IMR-90 (cell line): ENCODE measurements around the gene C6orf52. TPM values are rescaled to one million over a fixed set of nuclear protein-coding genes. Genes with fewer than 3 reads are reported as not detected.

Experiments
- ATAC-seq: fragments of 200-7000 bp; cut with Tn5 transposase; 2 replicates; pipeline ENCODE4 v1.9.1; 2020; ENCODE audit warnings: low read depth, mild to moderate bottlenecking, moderate library complexity
- BruUV-seq: library from RNA; stranded (reverse); fragments of 400-500 nt; replicated peaks from 2 replicates; lab custom pipeline; 2021; lab: Mats Ljungman, UMichigan
- CTCF ChIA-PET: fragments of 300-600 bp; formaldehyde crosslinking; extraction: SDS; loops from one replicate; lab custom pipeline; 2021; ENCODE audit warnings: antibody characterized with exemption; lab: Yijun Ruan, JAX
- POLR2A ChIA-PET: fragments of 300-600 bp; sonication (Branson Sonifier 250); formaldehyde crosslinking; loops from one replicate; lab custom pipeline; 2022; ENCODE audit warnings: antibody characterized with exemption; ENCODE audit not compliant: unreplicated experiment; lab: Charles Lee
- DNase-seq: peaks from one replicate; pipeline ENCODE4 v3.0.0; 2013
- H2AFZ ChIP-seq: replicated peaks from 2 replicates; pipeline ENCODE3; 2013; ENCODE audit warnings: low read length, mild to moderate bottlenecking; ENCODE audit not compliant: poor library complexity
- H2AK5ac ChIP-seq: 2 replicates; pipeline ENCODE4 v1.6.1; 2013; ENCODE audit warnings: low read depth, low read length, inconsistent platforms
- H2AK9ac ChIP-seq: replicated peaks from 2 replicates; pipeline ENCODE3; 2013; ENCODE audit warnings: mild to moderate bottlenecking, low read depth, low read length, moderate library complexity; ENCODE audit not compliant: poor library complexity
- H2BK120ac ChIP-seq: 2 replicates; pipeline ENCODE4 v1.6.1; 2013; ENCODE audit warnings: low read depth, low read length, inconsistent platforms
- H2BK15ac ChIP-seq: 3 replicates; pipeline ENCODE4 v1.6.1; 2013; ENCODE audit warnings: low read depth, low read length, inconsistent platforms
- H2BK20ac ChIP-seq: 2 replicates; pipeline ENCODE4 v1.6.1; 2013; ENCODE audit warnings: low read depth, mild to moderate bottlenecking, inconsistent platforms, low read length, moderate library complexity
- H2BK5ac ChIP-seq: 2 replicates; pipeline ENCODE4 v1.6.1; 2013; ENCODE audit warnings: mild to moderate bottlenecking, low read depth, low read length, inconsistent platforms; ENCODE audit not compliant: poor library complexity, severe bottlenecking
- H3K14ac ChIP-seq: replicated peaks from 2 replicates; pipeline ENCODE4 v1.6.1; 2013; ENCODE audit warnings: low read depth, low read length, inconsistent platforms
- H3K18ac ChIP-seq: 2 replicates; pipeline ENCODE4 v1.6.1; 2013; ENCODE audit warnings: low read depth, low read length, control low read depth
- H3K23ac ChIP-seq: 2 replicates; pipeline ENCODE4 v1.6.1; 2013; ENCODE audit warnings: low read depth, low read length, inconsistent platforms
- H3K27ac ChIP-seq: 2 replicates; pipeline ENCODE4 v1.5.1; 2013; ENCODE audit warnings: mild to moderate bottlenecking, control low read depth, low read length; ENCODE audit not compliant: insufficient read depth
- H3K27me3 ChIP-seq: 2 replicates; pipeline ENCODE4 v1.6.1; 2013; ENCODE audit warnings: low read length; ENCODE audit not compliant: control insufficient read depth, insufficient read depth
- H3K36me3 ChIP-seq: 2 replicates; pipeline ENCODE4 v1.6.1; 2013; ENCODE audit warnings: low read length, mixed read lengths; ENCODE audit not compliant: control insufficient read depth, insufficient read depth
- H3K4ac ChIP-seq: 2 replicates; pipeline ENCODE4 v1.6.1; 2013; ENCODE audit warnings: low read depth, low read length, inconsistent platforms
- H3K4me1 ChIP-seq: 2 replicates; pipeline ENCODE4 v1.6.1; 2013; ENCODE audit warnings: low read length, mixed read lengths; ENCODE audit not compliant: control insufficient read depth, insufficient read depth
- H3K4me2 ChIP-seq: 2 replicates; pipeline ENCODE4 v1.6.1; 2013; ENCODE audit warnings: low read depth, mild to moderate bottlenecking, control low read depth, low read length, moderate library complexity
- H3K4me3 ChIP-seq: 2 replicates; pipeline ENCODE4 v1.5.1; 2013; ENCODE audit warnings: low read depth, mild to moderate bottlenecking, control low read depth, low read length, moderate library complexity; ENCODE audit not compliant: insufficient read depth
- H3K56ac ChIP-seq: 2 replicates; pipeline ENCODE4 v1.6.1; 2013; ENCODE audit warnings: low read length, inconsistent platforms; ENCODE audit not compliant: insufficient read depth; ENCODE audit errors: extremely low read depth
- H3K79me1 ChIP-seq, 2 experiments: 2 replicates each; pipeline ENCODE4 v1.6.1; 2013; ENCODE audit warnings: low read length in 2 of 2, inconsistent platforms in 1 of 2, low read depth in 1 of 2
- H3K9ac ChIP-seq: 2 replicates; pipeline ENCODE4 v1.6.1; 2013; ENCODE audit warnings: low read depth, low read length, control low read depth
- H3K9me1 ChIP-seq: 2 replicates; pipeline ENCODE4 v1.6.1; 2013; ENCODE audit warnings: low read length, inconsistent platforms; ENCODE audit not compliant: insufficient read depth
- H3K9me3 ChIP-seq: 2 replicates; pipeline ENCODE4 v1.6.1; 2013; ENCODE audit warnings: low read length; ENCODE audit not compliant: control insufficient read depth, insufficient read depth
- H4K20me1 ChIP-seq: 2 replicates; pipeline ENCODE4 v1.6.1; 2013; ENCODE audit warnings: low read length, inconsistent platforms; ENCODE audit not compliant: insufficient read depth
- H4K5ac ChIP-seq: 2 replicates; pipeline ENCODE4 v1.6.1; 2013; ENCODE audit warnings: mild to moderate bottlenecking, low read depth, low read length, control low read depth
- H4K8ac ChIP-seq, 2 experiments: 2 replicates each; pipeline ENCODE4 v1.6.1; 2013; ENCODE audit warnings: low read depth in 2 of 2, low read length in 2 of 2, control low read depth in 1 of 2, inconsistent platforms in 1 of 2
- H4K91ac ChIP-seq: 2 replicates; pipeline ENCODE4 v1.6.1; 2013; ENCODE audit warnings: low read depth, low read length, inconsistent platforms; ENCODE audit not compliant: insufficient read depth
- BHLHE40 ChIP-seq: fragments of 150-350 bp; IDR thresholded peaks from 2 replicates; pipeline ENCODE4 v1.6.1; 2016; ENCODE audit warnings: mild to moderate bottlenecking, low read depth, low read length
- CEBPB ChIP-seq: IDR thresholded peaks from 2 replicates; pipeline ENCODE4 v1.6.1; 2012; ENCODE audit warnings: low read depth, low read length, improper control_type of control experiment
- CHD1 ChIP-seq: IDR thresholded peaks from 2 replicates; pipeline ENCODE4 v1.6.1; 2012; ENCODE audit warnings: low read depth, low read length, improper control_type of control experiment
- CTCF ChIP-seq: conservative IDR thresholded peaks from 2 replicates; pipeline ENCODE4 v1.5.1; 2012; ENCODE audit warnings: mild to moderate bottlenecking, low read depth, low read length, improper control_type of control experiment
- ELK1 ChIP-seq: fragments of 150-350 bp; IDR thresholded peaks from 2 replicates; pipeline ENCODE4 v1.6.1; 2016; ENCODE audit warnings: low read depth, mild to moderate bottlenecking, low read length, moderate library complexity, borderline replicate concordance
- FOS ChIP-seq: fragments of 150-350 bp; IDR thresholded peaks from 2 replicates; pipeline ENCODE4 v1.6.1; 2016; ENCODE audit warnings: low read depth, low read length
- MAFK ChIP-seq: IDR thresholded peaks from 2 replicates; pipeline ENCODE4 v1.6.1; 2012; ENCODE audit warnings: low read depth, low read length, improper control_type of control experiment
- MAZ ChIP-seq: IDR thresholded peaks from 2 replicates; pipeline ENCODE4 v1.6.1; 2012; ENCODE audit warnings: low read depth, mild to moderate bottlenecking, low read length, improper control_type of control experiment, moderate library complexity, borderline replicate concordance
- MXI1 ChIP-seq: IDR thresholded peaks from 2 replicates; pipeline ENCODE4 v1.6.1; 2012; ENCODE audit warnings: low read depth, mild to moderate bottlenecking, low read length, moderate library complexity, borderline replicate concordance
- NFE2L2 ChIP-seq: fragments of 150-350 bp; IDR thresholded peaks from 2 replicates; pipeline ENCODE4 v1.6.1; 2016; ENCODE audit warnings: low read depth, mild to moderate bottlenecking, low read length
- POLR2A ChIP-seq: IDR thresholded peaks from 2 replicates; pipeline ENCODE4 v1.6.1; 2012; ENCODE audit warnings: mild to moderate bottlenecking, low read depth, low read length
- RAD21 ChIP-seq: IDR thresholded peaks from 2 replicates; pipeline ENCODE4 v1.6.1; 2012; ENCODE audit warnings: low read length, improper control_type of control experiment
- RCOR1 ChIP-seq: IDR thresholded peaks from 2 replicates; pipeline ENCODE4 v1.6.1; 2012; ENCODE audit warnings: mild to moderate bottlenecking, low read length, improper control_type of control experiment; ENCODE audit not compliant: insufficient replicate concordance
- USF2 ChIP-seq: fragments of 150-350 bp; IDR thresholded peaks from 2 replicates; pipeline ENCODE4 v1.6.1; 2017; ENCODE audit warnings: mild to moderate bottlenecking, antibody characterized with exemption, low read length, low read depth
- WGBS, 2 experiments: methylation state at CpG; one replicate each; pipeline versions ENCODE4 v1.1.5 to v1.1.7; 2013; ENCODE audit warnings: missing lambda C conversion rate in 2 of 2; ENCODE audit not compliant: insufficient read length in 1 of 2; ENCODE audit errors: extremely low coverage in 2 of 2; 5-methylcytosine and 5-hydroxymethylcytosine counted together
- dilution Hi-C: fragments of 300-500 bp; cut with HindIII; formaldehyde crosslinking; loops from one replicate; pipeline ENCODE4 v1.14.3; 2018; ENCODE audit warnings: low sequenced_read_pairs; ENCODE audit not compliant: unreplicated experiment
- in situ Hi-C: fragments of 300-500 bp; cut with MboI; formaldehyde crosslinking; loops from 3 replicates; pipeline ENCODE4 v1.14.3; 2019; ENCODE audit warnings: low sequenced_read_pairs, inconsistent platforms, mixed read lengths
- intact Hi-C: fragments of 100-400 bp; cut with micrococcal nuclease; formaldehyde crosslinking; loops from 2 replicates; pipeline ENCODE4 v1.10.0; 2022
- polyA plus RNA-seq, 3 experiments: library from polyadenylated mRNA; depleted of rRNA; stranded (reverse); fragments of >200 nt; gene quantifications; 2 replicates each; pipeline ENCODE4 v1.2.3, GENCODE V29; 2012; ENCODE audit warnings: low replicate concordance in 1 of 3
- total RNA-seq: library from RNA; depleted of rRNA; stranded (reverse); fragments of >200 nt; gene quantifications from 2 replicates; pipeline ENCODE4 v1.2.3, GENCODE V29; 2012

Gene C6orf52
- total and polyA plus RNA-seq, 2 of the 4 experiments (the other 2 are of a cell fraction) = 0.31 TPM; not detected in 1

- WGBS, 2 experiments = 33% methylated on average over 1 of the region's 11 CpGs; no CpG with 5 or more reads in 1 of the 2 experiments
- no peak for ATAC-seq
- H4K8ac ChIP-seq = peak overlapping the region; percentile 91 to 96
- TF ChIP-seq CTCF (no peak), MAZ (no peak), POLR2A (no peak), ELK1 (no peak), MXI1 (no peak), CEBPB (no peak), RAD21 (no peak), USF2 (no peak), NFE2L2 (no peak), MAFK (no peak), CHD1 (no peak), RCOR1 (no peak), BHLHE40 (no peak), FOS (no peak)
These were observed 27.6 kb upstream of the C6orf52 start for GRCh38 chr6:10721850-10722569.

More at GRCh38 chr6:10721850-10722569, 27.6 kb upstream of the C6orf52 start:
- Histone ChIP-seq H2AK9ac (peak overlapping the region; percentile 51), H4K91ac (peak overlapping the region; percentile 69), H2AFZ (peak overlapping the region; percentile 90), H3K27ac (peak overlapping the region; percentile 82; the same call in 1 of the 2 replicates), H3K9me3 (peaks cover 9% of the 10 kb centered on the region), H3K14ac (peak overlapping the region; percentile 65), H3K79me1 (peaks cover 23 to 48% of the 10 kb centered on the region in 2 experiments), H3K36me3 (peaks cover 13% of the 10 kb centered on the region), H2AK5ac (peak overlapping the region; percentile 13), H2BK120ac (peak overlapping the region; percentile 66; the same call in 1 of the 2 replicates), H2BK15ac (no peak overlapping the region; the same call in 2 of the 3 replicates), H3K23ac (peak overlapping the region; percentile 48; the same call in 1 of the 2 replicates), H4K5ac (peak overlapping the region; percentile 85), H3K9me1 (peaks cover 9% of the 10 kb centered on the region), H4K20me1 (peaks cover 4% of the 10 kb centered on the region; the same call in 1 of the 2 replicates), H2BK5ac (peak overlapping the region; percentile 75), H3K27me3 (no peaks in the 10 kb centered on the region), H3K18ac (peak overlapping the region; percentile 64; the same call in 1 of the 2 replicates), H3K4me2 (peak overlapping the region; percentile 85), H3K9ac (peak overlapping the region; percentile 75), H2BK20ac (peak overlapping the region; percentile 29; the same call in 1 of the 2 replicates), H3K4me3 (peak overlapping the region; percentile 91), H3K4me1 (peaks cover 8% of the 10 kb centered on the region), H3K56ac (peak overlapping the region; percentile 51; the same call in 1 of the 2 replicates), H3K4ac (peak overlapping the region; percentile 85)
- no peak for DNase-seq
- ChIA-PET POLR2A (interaction anchor here (0.5 kb wide), 1 partner anchor 42 kb away, joined by 3 read pairs; no protein-coding TSS in a partner anchor), CTCF (interaction anchor here (0.6 kb wide), 1 partner anchor 1909 kb away, joined by 5 read pairs; no protein-coding TSS in a partner anchor)
- dilution Hi-C loops (no loop called here), intact Hi-C loops (loop anchor here (5.0 kb wide), 1 partner anchor 80 kb away; no protein-coding TSS in a partner anchor), in situ Hi-C loops (no loop called here)
- no TSS peak for BruUV-seq
